Thyroid gland (tissue), 4 donors: ENCODE measurements around the gene NTRK2. TPM values are rescaled to one million over a fixed set of nuclear protein-coding genes. Genes with fewer than 3 reads are reported as not detected.
A peak's percentile ranks its signal among the peaks of the same experiment; 100 is the strongest.

ENCODE experiments used
- DNase-seq, 2 donors: peaks; one replicate each; pipeline ENCODE4 v3.0.0-alpha.2; 2019
- H3K27ac ChIP-seq, 3 donors: fragments of 200-600 bp; sonication (generic); 1 replicate in 2 of 3; 2 replicates in 1 of 3; pipeline ENCODE4 v1.5.1; 2016 to 2019; ENCODE audit warnings: mild to moderate bottlenecking in 1 of 3, moderate library complexity in 1 of 3
- H3K27me3 ChIP-seq: fragments of 200-600 bp; sonication (generic); one replicate; pipeline ENCODE4 v1.5.1; 2019
- H3K36me3 ChIP-seq, 2 donors: fragments of 200-600 bp; sonication (generic); one replicate each; pipeline ENCODE4 v1.5.1; 2016 to 2019
- H3K4me1 ChIP-seq, 2 donors: fragments of 200-600 bp; sonication (generic); one replicate each; pipeline ENCODE4 v1.5.1; 2017 to 2019
- H3K4me3 ChIP-seq, 3 donors: fragments of 200-600 bp; sonication (generic); replicated peaks in 1 of 3; 1 replicate in 2 of 3; 2 replicates in 1 of 3; pipeline ENCODE4 v1.5.1; 2016; ENCODE audit warnings: mild to moderate bottlenecking in 1 of 3
- H3K9me3 ChIP-seq: fragments of 200-600 bp; sonication (generic); one replicate; pipeline ENCODE4 v1.5.1; 2017
- CTCF ChIP-seq, 6 experiments: fragments of 200-600 bp in 3 of 6; fragments of 450-650 bp in 3 of 6; sonication (generic) in 3 of 6; IDR thresholded peaks; one replicate each; pipeline ENCODE4 v1.5.1; 2016 to 2019; ENCODE audit warnings: antibody characterized with exemption in 6 of 6, mild to moderate bottlenecking in 2 of 6, inconsistent platforms in 1 of 6, moderate library complexity in 1 of 6
- POLR2A ChIP-seq, 2 donors: fragments of 450-650 bp; IDR thresholded peaks; one replicate each; pipeline ENCODE4 v1.6.1; 2017; ENCODE audit warnings: antibody characterized with exemption in 2 of 2, mild to moderate bottlenecking in 2 of 2, moderate library complexity in 1 of 2
- WGBS, 2 donors: methylation state at CpG; one replicate each; pipeline ENCODE4 v1.1.5; 2017; 5-methylcytosine and 5-hydroxymethylcytosine counted together
- intact Hi-C: fragments of 100-400 bp; cut with DNase I; formaldehyde crosslinking; loops from one replicate; pipeline ENCODE4 v1.15.1; 2023
- total RNA-seq, 4 donors: library from RNA; depleted of rRNA; stranded (reverse); fragments of >200 nt; gene quantifications; one replicate each; pipeline ENCODE4 v1.2.3, GENCODE V29; 2016

NTRK2 gene
- total RNA-seq, 4 donors from 2014 or later = 92.0 to 186 (median 142) TPM

- Histone ChIP-seq H3K27me3 (no peaks in the 10 kb centered on the region), H3K4me1 (no peaks in the 10 kb centered on the region), H3K27ac (no peak overlapping the region), H3K9me3 (no peaks in the 10 kb centered on the region), H3K36me3 (no peaks in the 10 kb centered on the region), H3K4me3 (no peak overlapping the region)
- DNase-seq = no peak
- no peak for TF ChIP-seq POLR2A (IDR thresholded peaks at IDR 0.05)
- no peak for TF ChIP-seq CTCF (IDR thresholded peaks at IDR 0.05)
- WGBS, 2 donors = 76 to 81% methylated on average over 1 of the region's 1 CpG
- intact Hi-C loops = no loop called here
Measured at GRCh38 chr9:84852617-84853301, 183.2 kb downstream of the NTRK2 start.

GRCh38 chr9:84856181-84856632, 186.7 kb downstream of the NTRK2 start:
- no peak for DNase-seq
- H3K4me1 ChIP-seq = peaks cover 10 to 17% of the 10 kb centered on the region in 2 donors

GRCh38 chr9:84857211-84857610, 187.7 kb downstream of the NTRK2 start:
- Histone ChIP-seq H3K4me1 (peaks cover 19 to 25% of the 10 kb centered on the region in 2 donors), H3K36me3 (no peaks in the 10 kb centered on the region), H3K27me3 (no peaks in the 10 kb centered on the region), H3K27ac (peak overlapping the region in 1 of 3 donors; percentile 1), H3K4me3 (no peak overlapping the region), H3K9me3 (no peaks in the 10 kb centered on the region)
- WGBS, 2 donors = 66 to 78% methylated on average over 1 of the region's 1 CpG
- intact Hi-C loops = no loop called here
- TF ChIP-seq POLR2A (IDR thresholded peaks at IDR 0.05) (no peak), CTCF (IDR thresholded peaks at IDR 0.05) (no peak)
- no peak for DNase-seq

More at GRCh38 chr9:84856181-84856632, 186.7 kb downstream of the NTRK2 start:
- no peaks in the 10 kb centered on the region for H3K36me3 ChIP-seq
- H3K27ac ChIP-seq = peak overlapping the region in 1 of 3 donors; percentile 1
- no peak overlapping the region for H3K4me3 ChIP-seq
- no peak for TF ChIP-seq CTCF (IDR thresholded peaks at IDR 0.05)
- TF ChIP-seq POLR2A (IDR thresholded peaks at IDR 0.05) = no peak
- no peaks in the 10 kb centered on the region for H3K27me3 ChIP-seq
- H3K9me3 ChIP-seq = no peaks in the 10 kb centered on the region
- intact Hi-C loops = no loop called here
- WGBS, 2 donors = 76 to 87% methylated on average over 4 of the region's 4 CpGs

GRCh38 chr9:84858364-84858763, 188.8 kb downstream of the NTRK2 start:
- 23 to 27% methylated on average over 6 of the region's 6 CpGs for WGBS, 2 donors
- Histone ChIP-seq H3K9me3 (no peaks in the 10 kb centered on the region), H3K4me3 (no peak overlapping the region), H3K27me3 (no peaks in the 10 kb centered on the region), H3K4me1 (peaks cover 25 to 36% of the 10 kb centered on the region in 2 donors), H3K27ac (peak overlapping the region in 2 of 3 donors; percentile 23 to 35), H3K36me3 (no peaks in the 10 kb centered on the region)
- intact Hi-C loops = no loop called here
- DNase-seq = peak; percentile 33 to 37
- TF ChIP-seq POLR2A (IDR thresholded peaks at IDR 0.05) = no peak
- no peak for TF ChIP-seq CTCF (IDR thresholded peaks at IDR 0.05)
